GM19452 (cell line): ENCODE measurements around the gene RAB32.
"Not testable (repeated sequence)": the region's sequence is repeated elsewhere in the genome, so short reads cannot be mapped to it uniquely, and the experiment has no call there.

ENCODE experiments used
- ATAC-seq: cut with Tn5 transposase; IDR thresholded peaks from one replicate; pipeline ENCODE4 v1.9.1; 2021; ENCODE audit not compliant: unreplicated experiment

RAB32 gene

GRCh38 chr6:146543211-146543939, at the start of gene RAB32:
Gene RAB32, plus strand, starts transcription at chr6:146543833. Its CDS starts 39 bp downstream, at chr6:146543872.
- ATAC-seq, result peak; percentile 80

- no peak for ATAC-seq
Measured at GRCh38 chr6:146498309-146498708, 45.3 kb upstream of the RAB32 start.

GRCh38 chr6:146503096-146503495, 40.5 kb upstream of the RAB32 start:
- no peak for ATAC-seq

- no peak for ATAC-seq
Measured at GRCh38 chr6:146515212-146515611, 28.4 kb upstream of the RAB32 start.

- no peak for ATAC-seq
Measured at GRCh38 chr6:146526192-146526591, 17.4 kb upstream of the RAB32 start.

- ATAC-seq, result no peak
Measured at GRCh38 chr6:146532702-146533101, 10.9 kb upstream of the RAB32 start.

GRCh38 chr6:146542881-146543210, 787 bp upstream of the RAB32 start:
- ATAC-seq, result no peak

- ATAC-seq, result peak; percentile 18
Measured at GRCh38 chr6:146543940-146544615, 445 bp downstream of the RAB32 start.

GRCh38 chr6:146544616-146545182, 1.1 kb downstream of the RAB32 start:
- no peak for ATAC-seq

- ATAC-seq, result no peak
Measured at GRCh38 chr6:146545581-146545980, 1.9 kb downstream of the RAB32 start.

GRCh38 chr6:146546443-146547043, 2.9 kb downstream of the RAB32 start:
- ATAC-seq, result no peak

GRCh38 chr6:146547889-146548288, 4.3 kb downstream of the RAB32 start:
- ATAC-seq, result no peak

- no peak for ATAC-seq
Measured at GRCh38 chr6:146548898-146549374, 5.3 kb downstream of the RAB32 start.

- ATAC-seq, result no peak
Measured at GRCh38 chr6:146550911-146551310, 7.3 kb downstream of the RAB32 start.

GRCh38 chr6:146551545-146551944, 7.9 kb downstream of the RAB32 start:
- no peak for ATAC-seq

- ATAC-seq, result no peak
Measured at GRCh38 chr6:146553377-146554135, 9.9 kb downstream of the RAB32 start.

GRCh38 chr6:146560607-146561006, 17.0 kb downstream of the RAB32 start:
- no peak for ATAC-seq

GRCh38 chr6:146566661-146567060, 23.0 kb downstream of the RAB32 start:
- not testable (repeated sequence) for ATAC-seq

- ATAC-seq, result not testable (repeated sequence)
Measured at GRCh38 chr6:146568619-146569018, 25.0 kb downstream of the RAB32 start.

- ATAC-seq, result no peak
Measured at GRCh38 chr6:146574211-146574610, 30.6 kb downstream of the RAB32 start.

GRCh38 chr6:146578054-146578453, 34.4 kb downstream of the RAB32 start:
- no peak for ATAC-seq
